K562 (cell line): ENCODE results near the gene MVD. TPM values are rescaled to one million over a fixed set of nuclear protein-coding genes. Genes with fewer than 3 reads are reported as not detected.

Experiments
- ATAC-seq: fragments of 200-7000 bp; cut with Tn5 transposase; 3 replicates; pipeline ENCODE4 v1.9.1; 2020; ENCODE audit warnings: moderate library complexity
- BruUV-seq: library from RNA; stranded (reverse); fragments of 400-500 nt; replicated peaks from 2 replicates; lab custom pipeline; 2021; lab: Mats Ljungman, UMichigan
- CTCF ChIA-PET: fragments of 300-600 bp; formaldehyde crosslinking; extraction: SDS; loops from one replicate; lab custom pipeline; 2021; ENCODE audit warnings: low intra/inter-chr PET ratio; lab: Yijun Ruan, JAX
- POLR2A ChIA-PET: fragments of 300-600, 350-650 bp; sonication (Branson Sonifier 250); formaldehyde crosslinking; extraction: SDS; loops from one replicate; lab custom pipeline; 2021; ENCODE audit warnings: antibody characterized with exemption, inconsistent platforms; lab: Yijun Ruan, JAX
- DNase-seq, 4 experiments: peaks; one replicate each; pipeline versions ENCODE4 v3.0.0 to v3.0.0-alpha.2; 2011 to 2018; ENCODE audit warnings: low spot score in 3 of 4, mixed read lengths in 3 of 4; ENCODE audit errors: extremely low read depth in 1 of 4
- FAIRE-seq: peaks from 2 replicates; lab custom pipeline; 2011; peaks lifted over from hg19 to GRCh38; lab: Jason Lieb, UNC
- H2AFZ ChIP-seq: 2 replicates; pipeline ENCODE4 v1.6.0; 2011; ENCODE audit warnings: low read depth, low read length, control low read depth, inconsistent platforms
- H3K27ac ChIP-seq: fragments of 200-600 bp; 3 replicates; pipeline ENCODE4 v1.8.0; 2011; ENCODE audit warnings: low read depth, mild to moderate bottlenecking, control low read depth, inconsistent platforms, low read length, moderate library complexity, mixed read lengths; ENCODE audit errors: extremely low read depth
- H3K27me3 ChIP-seq, 2 experiments: fragments of 300-600 bp in 1 of 2; 2 replicates in 1 of 2; 3 replicates in 1 of 2; pipeline versions ENCODE4 v1.6.0 to v1.8.0; 2011; ENCODE audit warnings: inconsistent platforms in 2 of 2, low read length in 2 of 2, mild to moderate bottlenecking in 1 of 2, mixed read lengths in 1 of 2, moderate library complexity in 1 of 2; ENCODE audit not compliant: control insufficient read depth in 2 of 2, insufficient read depth in 2 of 2
- H3K36me3 ChIP-seq: fragments of 300-600 bp; 3 replicates; pipeline ENCODE4 v1.8.0; 2011; ENCODE audit warnings: mild to moderate bottlenecking, low read length, inconsistent platforms; ENCODE audit not compliant: control insufficient read depth, insufficient read depth
- H3K4me1 ChIP-seq, 2 experiments: fragments of 200-600 bp in 1 of 2; replicated peaks in 1 of 2; 2 replicates in 1 of 2; 3 replicates in 1 of 2; pipeline versions ENCODE4 v1.5.1 to v1.8.0; 2011; ENCODE audit warnings: inconsistent platforms in 2 of 2, low read length in 2 of 2, mild to moderate bottlenecking in 1 of 2, mixed read lengths in 1 of 2, moderate library complexity in 1 of 2; ENCODE audit not compliant: control insufficient read depth in 2 of 2, insufficient read depth in 2 of 2
- H3K4me2 ChIP-seq: 2 replicates; pipeline ENCODE4 v1.6.1; 2011; ENCODE audit warnings: low read length, control low read depth, inconsistent platforms, mixed read lengths; ENCODE audit not compliant: insufficient read depth
- H3K4me3 ChIP-seq: fragments of 200-600 bp; sonication (generic), shearing (Covaris generic); 2 replicates; pipeline ENCODE4 v1.5.1; 2016; ENCODE audit warnings: control low read depth, inconsistent platforms
- H3K79me2 ChIP-seq: fragments of 200-600 bp; 3 replicates; pipeline ENCODE4 v1.8.0; 2011; ENCODE audit warnings: low read length, inconsistent platforms; ENCODE audit not compliant: control insufficient read depth, insufficient read depth
- H3K9ac ChIP-seq, 2 experiments: 2 replicates each; pipeline versions ENCODE4 v1.6.0 to v1.6.1; 2011; ENCODE audit warnings: low read depth in 2 of 2, low read length in 2 of 2, control low read depth in 1 of 2, inconsistent platforms in 1 of 2, mild to moderate bottlenecking in 1 of 2, mixed read lengths in 1 of 2; ENCODE audit not compliant: insufficient read depth in 1 of 2
- H3K9me1 ChIP-seq: one replicate; pipeline ENCODE4 v1.6.0; 2011; ENCODE audit warnings: inconsistent platforms, mild to moderate bottlenecking, low read length, moderate library complexity; ENCODE audit not compliant: control insufficient read depth, insufficient read depth
- H3K9me3 ChIP-seq: replicated peaks from 2 replicates; pipeline ENCODE4 v1.5.1; 2011; ENCODE audit warnings: low read depth, low read length, inconsistent platforms; ENCODE audit not compliant: control insufficient read depth, insufficient read depth
- H4K20me1 ChIP-seq: replicated peaks from 2 replicates; pipeline ENCODE4 v1.6.1; 2011; ENCODE audit warnings: low read length, inconsistent platforms, mixed read lengths; ENCODE audit not compliant: control insufficient read depth, insufficient read depth
- CHD2 ChIP-seq: IDR thresholded peaks from 2 replicates; pipeline ENCODE4 v1.6.1; 2011; ENCODE audit warnings: low read depth, low read length
- GTF3C2 ChIP-seq: IDR thresholded peaks from 3 replicates; pipeline ENCODE4 v1.6.1; 2011; ENCODE audit warnings: borderline replicate concordance, mild to moderate bottlenecking, moderate library complexity; ENCODE audit not compliant: insufficient read length; ENCODE audit errors: extremely low read depth
- ILK ChIP-seq: fragments of 450-650 bp; IDR thresholded peaks from 2 replicates; pipeline ENCODE4 v1.6.1; 2016; ENCODE audit warnings: missing genetic modification characterization, low read depth, mild to moderate bottlenecking, missing compliant biosample characterization, moderate library complexity, borderline replicate concordance
- LCOR ChIP-seq: sonication (generic); formaldehyde crosslinking; IDR thresholded peaks from 2 replicates; pipeline ENCODE4 v1.8.0; 2022; ENCODE audit warnings: mild to moderate bottlenecking, missing genetic modification reagents
- POLR2G ChIP-seq: fragments of 200-400 bp; formaldehyde crosslinking; IDR thresholded peaks from 2 replicates; pipeline ENCODE4 v1.6.1; 2017; ENCODE audit warnings: low read depth, mild to moderate bottlenecking, antibody characterized with exemption, low read length, moderate library complexity
- RBFOX2 ChIP-seq: fragments of 200-400 bp; formaldehyde crosslinking; IDR thresholded peaks from 2 replicates; pipeline ENCODE4 v1.6.1; 2017; ENCODE audit warnings: low read depth, mild to moderate bottlenecking, low read length, moderate library complexity
- SMARCA4 ChIP-seq: fragments of 450-650 bp; IDR thresholded peaks from 2 replicates; pipeline ENCODE4 v1.6.1; 2016
- ZNF217 ChIP-seq: sonication (generic); formaldehyde crosslinking; IDR thresholded peaks from 2 replicates; pipeline ENCODE4 v1.8.0; 2022; ENCODE audit warnings: mild to moderate bottlenecking, missing genetic modification reagents
- ZNF717 ChIP-seq: fragments of 250-450 bp; sonication (Bioruptor Pico); IDR thresholded peaks from 2 replicates; pipeline ENCODE4 v1.5.0; 2021
- WGBS: fragments of 100-300 bp; shearing (Covaris generic); methylation state at CpG from one replicate; pipeline ENCODE4 v1.1.6; 2016; ENCODE audit warnings: low coverage, mixed read lengths; ENCODE audit not compliant: insufficient coverage; ENCODE audit errors: missing lambda C conversion rate; 5-methylcytosine and 5-hydroxymethylcytosine counted together
- in situ Hi-C: fragments of 300-500 bp; cut with MboI; formaldehyde crosslinking; loops from 4 replicates; pipeline ENCODE4 v1.15.0; 2018; ENCODE audit warnings: inconsistent platforms, mixed read lengths
- intact Hi-C: fragments of 100-400 bp; cut with micrococcal nuclease; formaldehyde crosslinking; loops from 2 replicates; pipeline ENCODE4 v1.14.2; 2022
- polyA plus RNA-seq, 8 experiments: library from polyadenylated mRNA; depleted of rRNA in 4 of 8; stranded (reverse) in 5 of 8; unstranded in 3 of 8; fragments of >200 nt; fragmentation: Nextera tagmentation in 2 of 8; fragmentation: Illumina TruSeq in 1 of 8; extraction: Ambion mirVana in 2 of 8; extraction: Trizol in 1 of 8; gene quantifications; 2 replicates each; pipeline versions ENCODE4 v1.2.1 to v1.2.3, GENCODE V29; 2011 to 2014; ENCODE audit warnings: inconsistent platforms in 1 of 8, missing spikeins in 1 of 8
- total RNA-seq, 7 experiments: library from RNA; depleted of rRNA in 6 of 7; stranded (reverse); fragments of >200 nt in 6 of 7; fragmentation: Illumina TruSeq in 2 of 7; extraction: Trizol in 2 of 7; gene quantifications; 2 replicates each; pipeline versions ENCODE4 v1.2.1 to v1.2.3, GENCODE V29; 2011 to 2021; ENCODE audit warnings: low replicate concordance in 1 of 7

Gene MVD
- total and polyA plus RNA-seq, 9 of the 15 experiments (the other 6 are each of a cell fraction or from before 2014, with no cell fraction given) = 12.2 to 141 (median 45.3) TPM

GRCh38 chr16:88700322-88700635, 37.4 kb upstream of the MVD start (continued):
- TF ChIP-seq SMARCA4 = no peak
- TF ChIP-seq ILK = no peak
- no peak for TF ChIP-seq CHD2

DNA sequence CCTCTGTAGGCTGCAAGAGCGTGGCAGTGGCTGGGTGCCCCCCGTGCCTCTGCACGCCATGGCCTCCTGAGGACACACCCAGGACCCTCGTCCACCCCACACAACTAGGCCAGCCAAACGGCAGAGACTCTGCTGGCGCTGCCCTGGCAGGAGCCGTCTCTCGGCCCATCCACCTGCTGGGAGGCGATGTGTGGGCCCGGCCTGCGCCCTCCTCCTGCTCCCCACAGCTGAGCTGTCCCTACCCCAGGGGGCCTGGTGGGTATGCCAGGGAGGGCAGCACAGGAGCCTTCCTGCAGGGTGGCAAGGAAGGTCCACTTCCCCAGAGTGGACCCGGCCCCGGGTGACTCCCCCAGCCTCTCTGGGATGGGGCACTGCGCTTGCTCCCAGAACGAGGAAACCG, 36.3 kb upstream of the MVD start:
- Histone ChIP-seq H3K4me1 (peaks cover 10 to 88% of the 10 kb centered on the region in 2 experiments), H2AFZ (no peak overlapping the region), H3K9ac (no peak overlapping the region), H3K79me2 (peaks cover 31% of the 10 kb centered on the region), H3K27me3 (no peaks in the 10 kb centered on the region), H3K27ac (no peak overlapping the region), H3K9me1 (no peaks in the 10 kb centered on the region), H3K9me3 (no peaks in the 10 kb centered on the region), H3K4me3 (no peak overlapping the region), H3K4me2 (no peak overlapping the region), H4K20me1 (peaks cover 6% of the 10 kb centered on the region; the same call in 1 of the 2 replicates), H3K36me3 (peaks cover 75% of the 10 kb centered on the region; the same call in 1 of the 3 replicates)
- POLR2A ChIA-PET = no interaction called here
- no TSS peak for BruUV-seq
- WGBS = 93% methylated on average over 15 of the region's 16 CpGs
- intact Hi-C loops = no loop called here
- TF ChIP-seq ZNF217 (CRISPR knock-in tag) (no peak), ZNF717 (CRISPR knock-in tag) (no peak), POLR2G (peak; percentile 31; the same call in 1 of the 2 replicates), GTF3C2 (no peak), RBFOX2 (0 out of 2 replicates have a peak, but pooled peaks have one; percentile 3), LCOR (CRISPR knock-in tag) (no peak)
- CTCF ChIA-PET = no interaction called here
- in situ Hi-C loops = no loop called here
- no peak for DNase-seq
- no peak for ATAC-seq
- no peak for FAIRE-seq
